Endothelial cell of umbilical vein (primary cell): ENCODE data around the gene CHMP6. TPM values are rescaled to one million over a fixed set of nuclear protein-coding genes. Genes with fewer than 3 reads are reported as not detected.

Experiments used
- BruUV-seq: library from RNA; stranded (reverse); fragments of 400-500 nt; replicated peaks from 2 replicates; lab custom pipeline; 2021; lab: Mats Ljungman, UMichigan
- CTCF ChIA-PET: fragments of 300-600, 350-600 bp; sonication (Branson Sonifier 250); formaldehyde crosslinking; loops from one replicate; lab custom pipeline; 2021; ENCODE audit warnings: antibody characterized with exemption, inconsistent platforms; lab: Charles Lee
- POLR2A ChIA-PET: fragments of 300-600, 350-600 bp; sonication (Branson Sonifier 250); formaldehyde crosslinking; loops from one replicate; lab custom pipeline; 2021; ENCODE audit warnings: antibody characterized with exemption, inconsistent platforms; lab: Charles Lee
- DNase-seq: peaks from one replicate; pipeline ENCODE4 v3.0.0-alpha.2; 2011; ENCODE audit warnings: low read depth, low spot score
- FAIRE-seq: peaks from 2 replicates; lab custom pipeline; 2011; peaks lifted over from hg19 to GRCh38; lab: Jason Lieb, UNC
- H2AFZ ChIP-seq: 2 replicates; pipeline ENCODE4 v1.6.0; 2012; ENCODE audit warnings: low read depth, low read length, control low read depth, inconsistent platforms
- H3K27ac ChIP-seq: 2 replicates; pipeline ENCODE4 v1.5.1; 2011; ENCODE audit warnings: low read depth, mild to moderate bottlenecking, control low read depth, low read length, moderate library complexity; ENCODE audit not compliant: insufficient read depth
- H3K27me3 ChIP-seq, 2 experiments: 2 replicates each; pipeline versions ENCODE4 v1.6.0 to v1.6.1; 2011; ENCODE audit warnings: low read length in 2 of 2, mixed read lengths in 1 of 2; ENCODE audit not compliant: control insufficient read depth in 2 of 2, insufficient read depth in 2 of 2
- H3K36me3 ChIP-seq, 2 experiments: 2 replicates in 1 of 2; 3 replicates in 1 of 2; pipeline ENCODE4 v1.5.1; 2011; ENCODE audit warnings: low read length in 2 of 2, mild to moderate bottlenecking in 1 of 2, moderate library complexity in 1 of 2; ENCODE audit not compliant: control insufficient read depth in 2 of 2, insufficient read depth in 2 of 2; ENCODE audit errors: extremely low read depth in 1 of 2
- H3K4me1 ChIP-seq: 3 replicates; pipeline ENCODE4 v1.5.1; 2011; ENCODE audit warnings: mild to moderate bottlenecking, low read length; ENCODE audit not compliant: control insufficient read depth, insufficient read depth; ENCODE audit errors: extremely low read depth
- H3K4me2 ChIP-seq: 2 replicates; pipeline ENCODE4 v1.6.1; 2011; ENCODE audit warnings: low read length, control low read depth, mixed read lengths; ENCODE audit not compliant: insufficient read depth
- H3K4me3 ChIP-seq, 3 experiments: fragments of 200-600 bp in 1 of 3; sonication (generic), shearing (Covaris generic) in 1 of 3; replicated peaks in 1 of 3; 2 replicates each; pipeline ENCODE4 v1.5.1; 2011 to 2016; ENCODE audit warnings: control low read depth in 3 of 3, low read length in 3 of 3, mild to moderate bottlenecking in 2 of 3, inconsistent platforms in 1 of 3, low read depth in 1 of 3, moderate library complexity in 1 of 3; ENCODE audit not compliant: insufficient read depth in 1 of 3
- H3K79me2 ChIP-seq: 2 replicates; pipeline ENCODE4 v1.6.0; 2012; ENCODE audit warnings: low read length, inconsistent platforms; ENCODE audit not compliant: control insufficient read depth, insufficient read depth
- H3K9ac ChIP-seq: replicated peaks from 2 replicates; pipeline ENCODE3; 2011; ENCODE audit warnings: low read length, control low read depth; ENCODE audit not compliant: insufficient read depth; ENCODE audit errors: extremely low read depth
- H3K9me1 ChIP-seq: replicated peaks from 3 replicates; pipeline ENCODE4 v1.6.0; 2011; ENCODE audit warnings: mild to moderate bottlenecking, low read length; ENCODE audit not compliant: control insufficient read depth, insufficient read depth; ENCODE audit errors: extremely low read depth
- H3K9me3 ChIP-seq: replicated peaks from 2 replicates; pipeline ENCODE4 v1.5.1; 2012; ENCODE audit warnings: low read length, inconsistent platforms; ENCODE audit not compliant: control insufficient read depth, insufficient read depth
- H4K20me1 ChIP-seq: replicated peaks from 2 replicates; pipeline ENCODE3; 2011; ENCODE audit warnings: mild to moderate bottlenecking, low read length; ENCODE audit not compliant: control insufficient read depth, insufficient read depth; ENCODE audit errors: extremely low read depth
- CTCF ChIP-seq, 2 donors: IDR thresholded peaks; 1 replicate in 1 of 2; 2 replicates in 1 of 2; pipeline ENCODE4 v1.5.1; 2011; ENCODE audit warnings: low read length in 2 of 2, mild to moderate bottlenecking in 2 of 2, moderate library complexity in 2 of 2, control low read depth in 1 of 2, inconsistent platforms in 1 of 2, low read depth in 1 of 2; ENCODE audit not compliant: insufficient read depth in 1 of 2; ENCODE audit errors: extremely low read depth in 1 of 2
- FOS ChIP-seq: IDR thresholded peaks from 2 replicates; pipeline ENCODE4 v1.6.1; 2011; ENCODE audit warnings: mild to moderate bottlenecking, low read length, moderate library complexity, borderline replicate concordance; ENCODE audit not compliant: insufficient read depth
- GATA2 ChIP-seq: IDR thresholded peaks from 2 replicates; pipeline ENCODE4 v1.7.0; 2011; ENCODE audit warnings: low read depth, mild to moderate bottlenecking, moderate library complexity, mixed read lengths, low read length; ENCODE audit not compliant: insufficient read length, insufficient read depth
- JUN ChIP-seq: IDR thresholded peaks from 2 replicates; pipeline ENCODE4 v1.6.1; 2011; ENCODE audit warnings: borderline replicate concordance, low read depth; ENCODE audit not compliant: insufficient read length, insufficient read depth
- MAX ChIP-seq: IDR thresholded peaks from 2 replicates; pipeline ENCODE4 v1.6.1; 2011; ENCODE audit not compliant: insufficient read depth, insufficient read length
- MYC ChIP-seq: IDR thresholded peaks from one replicate; pipeline ENCODE4 v1.6.1; 2011; ENCODE audit warnings: mild to moderate bottlenecking, low read depth, low read length
- dilution Hi-C: fragments of 300-500 bp; cut with MboI; formaldehyde crosslinking; loops from one replicate; pipeline ENCODE4 v1.15.0; 2019; ENCODE audit warnings: low sequenced_read_pairs; ENCODE audit not compliant: extremely low pct_ligation_motif_present
- intact Hi-C: fragments of 100-400 bp; cut with micrococcal nuclease; formaldehyde crosslinking; loops from one replicate; pipeline ENCODE4 v1.10.0; 2022
- polyA plus RNA-seq, 4 experiments: library from polyadenylated mRNA; depleted of rRNA in 3 of 4; stranded (reverse) in 3 of 4; unstranded in 1 of 4; fragments of >200 nt; gene quantifications; 2 replicates each; pipeline versions ENCODE4 v1.2.1 to v1.2.3, GENCODE V29; 2011 to 2012; ENCODE audit warnings: missing spikeins in 1 of 4
- total RNA-seq: library from RNA; stranded (reverse); gene quantifications from 2 replicates; pipeline ENCODE4 v1.2.3, GENCODE V29; 2021

Gene CHMP6
- total and polyA plus RNA-seq, 2 donors (not counting 3 experiments of a cell fraction or from before 2014, with no cell fraction given) = 42.5 to 48.5 TPM

GRCh38 chr17:81035521-81036196, 44.0 kb downstream of the CHMP6 start:
- dilution Hi-C loops (no loop called here), intact Hi-C loops (no loop called here)
- no peak overlapping the region for H3K27ac ChIP-seq
- no peak overlapping the region for H3K9ac ChIP-seq
- FAIRE-seq (peak; percentile 26), DNase-seq (peak; percentile 26)
- peak overlapping the region; percentile 1 to 69 (median 67) for H3K4me3 ChIP-seq
- BruUV-seq = no TSS peak
- H3K9me1 ChIP-seq = no peaks in the 10 kb centered on the region
- POLR2A ChIA-PET = interaction anchor here (1.0 to 1.6 kb wide), 2 partner anchors 8 to 12 kb away, joined by 4 to 5 read pairs; no protein-coding TSS in a partner anchor
- peaks cover 4% of the 10 kb centered on the region for H3K79me2 ChIP-seq
- peaks cover 14% of the 10 kb centered on the region for H3K4me1 ChIP-seq
- H4K20me1 ChIP-seq = no peaks in the 10 kb centered on the region
- no peaks in the 10 kb centered on the region for H3K27me3 ChIP-seq
- H3K9me3 ChIP-seq = no peaks in the 10 kb centered on the region
- TF ChIP-seq GATA2 (no peak), MYC (no peak), JUN (no peak), MAX (no peak), FOS (no peak), CTCF (IDR thresholded peaks at IDR 0.05; ENCODE audit: extremely low read depth in 1 of 2, insufficient read depth in 1 of 2, low read depth in 1 of 2, low read length in 2 of 2) (no peak)
- H3K36me3 ChIP-seq = peaks cover 0 to 2% of the 10 kb centered on the region in 2 experiments
- peak overlapping the region; percentile 39 for H3K4me2 ChIP-seq
- CTCF ChIA-PET = interaction anchor here (0.8 to 3.2 kb wide), 3 partner anchors 12 to 62 kb away, joined by 3 to 23 read pairs (median 3); no protein-coding TSS in a partner anchor
- H2AFZ ChIP-seq = no peak overlapping the region
